SH-SY5Y (cell line): ENCODE measurements around the gene DVL1.

Experiments used
- GATA2 ChIP-seq: IDR thresholded peaks from 2 replicates; pipeline ENCODE4 v1.6.1; 2011; ENCODE audit warnings: mild to moderate bottlenecking, low read depth, low read length
- GATA3 ChIP-seq: IDR thresholded peaks from 2 replicates; pipeline ENCODE4 v1.6.1; 2011; ENCODE audit warnings: low read depth, mild to moderate bottlenecking, low read length, moderate library complexity

DVL1 gene

DNA sequence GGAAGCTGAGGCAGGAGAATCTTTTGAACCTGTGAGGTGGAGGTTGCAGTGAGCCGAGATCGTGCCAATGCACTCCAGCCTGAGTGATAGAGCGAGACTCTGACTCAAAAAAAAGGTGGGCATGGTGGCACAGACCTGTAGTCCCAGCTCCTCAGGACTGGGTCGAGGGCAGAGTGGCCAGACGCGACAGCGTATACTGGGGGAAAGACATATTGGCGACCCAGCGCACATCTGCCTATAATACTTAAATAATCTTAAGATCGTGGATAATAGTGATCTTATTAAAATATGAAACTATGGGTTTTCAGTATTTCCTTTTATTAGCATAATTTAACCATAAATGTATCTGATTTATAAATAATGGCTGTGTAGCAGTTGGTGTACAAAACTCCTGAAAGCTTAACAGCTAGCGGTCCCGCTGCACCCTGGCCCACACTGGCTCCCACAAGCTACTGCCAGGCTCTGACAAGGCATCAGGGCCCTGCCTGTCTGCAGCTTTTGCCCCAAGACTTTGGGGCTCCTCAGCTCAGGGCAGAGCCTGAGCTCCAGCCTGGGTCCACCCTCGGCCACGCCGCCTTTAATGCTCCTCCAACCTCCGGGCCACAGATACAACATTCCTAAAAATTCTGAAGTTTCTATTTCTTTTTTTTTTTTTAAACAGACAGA, 28.5 kb upstream of the DVL1 start:
- TF ChIP-seq GATA2 = no peak
- no peak for TF ChIP-seq GATA3

DNA sequence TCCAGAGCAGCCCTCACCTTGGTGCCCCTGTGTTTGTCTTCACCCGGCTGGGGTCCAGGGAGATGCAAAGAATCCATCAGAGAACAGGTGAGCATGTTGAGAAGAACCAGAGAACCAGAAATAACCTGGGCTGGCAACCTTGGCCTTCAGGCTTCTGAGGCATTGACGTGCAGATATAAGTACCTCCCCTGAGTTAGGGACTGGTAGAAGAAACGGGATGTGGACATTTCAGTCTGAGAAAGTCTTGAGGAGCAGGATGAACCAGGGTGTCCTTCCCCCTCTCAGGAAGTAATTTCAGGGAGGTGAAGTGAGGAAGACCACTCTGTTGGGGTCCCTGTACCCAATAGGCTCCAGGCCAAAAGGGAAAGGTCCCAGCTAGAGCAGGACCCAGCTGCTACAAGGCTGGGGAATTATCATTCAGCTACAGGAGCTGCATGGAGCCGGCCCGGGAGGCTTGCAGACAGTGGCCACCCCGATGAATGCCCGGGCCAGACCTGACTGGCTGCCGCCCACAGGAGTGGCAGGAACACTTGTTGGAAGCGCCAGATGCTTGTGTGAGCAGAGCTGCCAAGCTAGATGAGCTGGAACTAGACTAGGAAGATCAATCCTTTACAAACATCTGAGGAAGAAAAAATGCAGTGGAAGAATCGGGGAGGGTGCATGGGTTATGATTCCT, 27.5 kb upstream of the DVL1 start:
- no peak for TF ChIP-seq GATA2
- TF ChIP-seq GATA3 = no peak

DNA sequence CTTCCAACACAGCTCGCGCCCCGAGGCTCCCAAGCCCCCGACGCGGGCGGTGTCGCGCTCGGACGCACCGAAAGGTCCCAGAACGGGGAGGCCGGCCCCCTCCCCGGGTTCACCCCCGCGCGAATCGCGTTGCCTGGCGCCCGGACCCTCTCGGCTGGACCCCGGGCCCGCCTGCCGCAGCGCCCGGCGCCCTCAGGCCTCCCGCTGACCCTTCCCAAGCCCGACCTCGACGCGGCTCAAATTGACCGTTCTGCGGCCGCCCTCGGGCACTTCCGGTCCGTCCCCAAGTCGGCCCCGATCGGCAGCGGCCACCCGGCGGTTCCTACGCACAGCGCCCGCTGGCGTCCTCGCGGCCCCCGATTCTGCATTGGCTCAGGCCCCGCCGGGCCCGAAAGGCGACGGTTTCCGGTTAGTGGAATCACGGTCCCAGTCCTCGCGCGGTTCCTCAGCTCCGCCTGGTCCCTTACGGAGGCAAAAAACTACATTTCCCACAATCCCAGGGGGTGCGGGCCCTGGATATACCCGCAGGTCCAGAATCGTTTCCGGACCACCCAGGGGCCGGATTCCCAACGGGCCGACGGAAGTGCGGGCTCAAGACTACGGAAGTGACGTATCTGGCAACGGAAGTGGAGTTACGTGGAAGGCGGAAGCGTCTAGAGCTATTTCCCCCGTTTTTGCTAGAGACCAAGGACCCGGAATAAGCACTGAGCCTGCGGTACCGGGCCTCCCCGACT, 25.9 kb upstream of the DVL1 start, which contains the start of gene AURKAIP1:
TSS of gene AURKAIP1 (minus strand) at position 279 of the 734 bp plus-strand sequence. CDS start 451 bp downstream, outside the sequence.
- TF ChIP-seq GATA3 = no peak
- TF ChIP-seq GATA2 = no peak

DNA sequence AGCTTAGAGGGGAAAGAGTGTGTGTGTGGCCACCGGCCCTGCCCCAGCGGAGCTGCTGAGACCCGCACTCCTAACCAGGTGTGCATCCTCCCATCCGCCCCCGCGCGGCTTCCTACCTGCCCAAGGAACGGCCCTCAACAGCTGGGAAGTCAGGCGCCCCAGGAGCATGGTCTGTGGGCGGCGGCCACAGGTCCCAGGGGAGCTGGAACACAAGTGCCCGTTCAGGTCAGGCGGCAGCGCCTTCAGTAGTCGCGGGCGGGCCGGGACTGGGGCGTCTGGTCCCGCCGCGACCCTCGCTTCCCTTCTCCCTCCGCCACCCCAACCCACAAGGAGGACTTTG, 25.3 kb upstream of the DVL1 start:
- TF ChIP-seq GATA2 = no peak
- no peak for TF ChIP-seq GATA3

DNA sequence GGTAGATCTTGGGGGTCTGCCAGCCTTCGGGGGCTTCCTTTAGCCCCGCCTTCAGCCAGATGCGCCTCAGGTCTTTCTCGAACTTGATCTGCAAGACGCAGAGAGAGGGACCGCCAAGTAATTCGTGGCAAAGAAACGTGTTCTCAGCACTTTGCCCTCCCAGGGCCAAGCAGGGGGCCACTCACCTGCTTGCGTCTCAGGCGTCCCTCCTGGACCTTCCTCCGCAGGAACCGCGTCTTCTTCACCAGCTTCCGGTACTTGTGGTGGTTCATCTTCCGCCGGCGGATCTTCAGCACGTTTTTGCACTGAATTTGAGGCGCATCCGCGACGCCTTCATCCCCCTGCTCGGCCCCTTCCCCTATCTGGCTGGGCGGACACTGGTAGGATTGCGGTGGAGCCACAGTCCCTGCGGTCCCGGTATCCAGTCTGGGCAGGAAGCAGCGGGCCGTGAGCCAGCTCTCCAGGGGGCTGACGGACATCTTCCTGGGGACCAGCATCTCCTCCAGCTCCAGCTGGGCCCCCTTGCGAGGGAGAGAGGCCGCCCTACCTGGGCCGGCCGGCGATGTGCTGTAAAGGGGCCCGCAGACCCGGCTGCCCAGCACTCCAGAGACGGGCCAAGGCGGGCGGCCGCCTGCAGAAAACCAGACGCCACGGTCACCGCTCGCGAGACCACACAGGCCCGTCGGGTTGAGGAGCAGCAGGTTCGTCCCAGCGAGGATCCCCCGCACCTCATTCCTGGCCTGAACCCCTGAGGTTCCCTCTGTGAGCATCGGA, 24.8 kb upstream of the DVL1 start:
- no peak for TF ChIP-seq GATA3
- no peak for TF ChIP-seq GATA2

DNA sequence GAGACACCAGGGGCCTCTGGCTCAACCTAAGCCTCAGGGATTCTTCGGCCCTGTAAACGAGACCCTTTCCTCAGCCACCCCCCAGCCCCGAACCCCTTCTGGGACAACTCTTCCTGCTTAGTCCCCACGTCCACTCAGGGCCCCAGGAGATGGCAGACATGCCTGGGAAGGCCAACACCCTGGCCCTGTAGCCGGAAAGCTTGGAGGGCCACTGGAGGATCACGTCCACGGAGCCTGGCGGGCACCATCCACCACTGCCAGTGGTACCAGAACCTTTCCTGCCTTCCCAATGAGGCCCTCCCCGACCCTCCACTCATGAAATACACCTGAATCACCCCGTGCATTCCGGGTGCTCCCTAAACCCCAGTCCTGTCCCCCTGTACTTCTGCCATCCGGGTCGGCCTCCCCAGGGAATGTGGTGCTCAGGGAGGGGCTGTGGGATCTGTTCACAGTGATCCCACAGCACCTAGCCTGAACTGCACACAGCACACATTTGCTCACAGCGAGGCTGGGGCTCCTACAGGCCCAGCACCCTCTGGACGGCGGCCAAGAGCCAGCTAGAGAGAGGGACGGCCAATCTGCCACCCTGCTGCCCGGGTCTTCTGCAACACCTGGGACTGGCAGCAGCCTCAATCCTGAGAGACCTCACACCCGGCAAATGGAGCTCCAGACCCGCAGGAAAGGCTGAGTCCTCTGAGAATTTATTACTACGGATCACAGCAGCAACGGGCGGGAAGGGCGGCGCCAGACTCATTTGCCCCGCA, 24.0 kb upstream of the DVL1 start:
- TF ChIP-seq GATA3 = no peak
- no peak for TF ChIP-seq GATA2

DNA sequence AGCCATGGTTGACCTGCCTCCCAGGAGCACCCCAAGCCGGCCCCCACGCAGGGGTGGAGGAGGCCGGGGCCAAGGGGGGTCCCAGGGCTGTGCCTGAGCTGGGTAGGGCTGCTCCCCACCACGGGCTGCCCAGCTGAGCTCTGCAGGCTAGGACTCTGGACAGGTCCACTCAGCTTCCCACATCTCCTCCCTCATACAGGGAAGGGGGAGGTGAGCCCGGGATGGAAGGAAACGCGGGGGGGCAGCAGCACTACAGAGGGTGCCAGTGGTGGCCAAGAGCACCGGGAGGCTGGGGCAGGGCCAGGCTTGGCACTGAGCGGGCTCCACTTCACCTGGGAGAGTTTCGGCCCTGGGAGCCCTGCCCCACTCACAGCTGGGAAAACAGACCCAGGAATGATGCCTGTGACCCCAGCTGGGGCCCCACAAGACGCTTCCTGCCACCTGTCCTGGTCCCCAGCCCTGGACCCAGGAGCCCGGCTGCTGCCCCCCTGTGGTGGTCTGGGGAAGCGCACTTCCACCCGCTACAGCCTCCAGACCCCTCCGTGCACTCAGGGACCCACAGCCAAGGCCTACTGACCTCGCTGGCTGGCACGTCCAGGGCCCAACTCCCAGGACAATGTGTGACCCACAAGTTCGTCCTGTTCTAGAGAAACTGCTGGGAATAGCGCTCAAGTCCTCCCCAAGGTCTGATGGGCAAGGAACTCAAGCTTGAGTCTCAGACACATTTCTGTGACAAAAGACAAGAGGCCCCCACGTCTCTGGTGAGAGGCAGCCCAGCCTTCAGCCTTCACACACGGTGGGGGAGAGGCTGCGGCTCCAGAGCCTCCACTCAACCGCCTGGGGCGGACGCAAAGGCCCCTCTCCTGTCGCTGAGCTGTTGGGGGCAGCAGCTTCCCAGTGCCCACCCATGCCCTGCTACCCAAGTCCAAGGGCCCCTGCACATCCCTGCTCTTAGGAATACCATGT, 22.8 kb upstream of the DVL1 start:
- no peak for TF ChIP-seq GATA2
- TF ChIP-seq GATA3 = no peak

DNA sequence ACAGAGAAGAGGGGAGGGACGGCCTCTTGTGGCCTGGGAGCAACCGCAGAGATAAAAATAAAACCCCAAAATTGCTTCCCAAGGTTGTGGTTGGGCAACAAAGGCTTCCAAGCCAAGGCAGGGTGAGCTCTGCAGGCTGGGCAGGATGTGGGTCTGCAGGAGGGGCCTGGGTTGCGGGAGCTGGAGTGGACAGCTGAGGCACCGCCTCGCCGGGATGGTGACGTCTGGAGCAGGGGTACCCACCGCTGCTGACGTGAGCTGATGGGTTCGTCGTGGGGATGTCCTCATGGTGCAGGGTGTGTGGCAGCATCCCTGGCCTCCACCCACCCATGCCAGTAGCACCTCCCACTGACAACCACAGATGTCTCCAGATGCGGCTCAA, 22.1 kb upstream of the DVL1 start:
- TF ChIP-seq GATA2 = no peak
- TF ChIP-seq GATA3 = no peak

DNA sequence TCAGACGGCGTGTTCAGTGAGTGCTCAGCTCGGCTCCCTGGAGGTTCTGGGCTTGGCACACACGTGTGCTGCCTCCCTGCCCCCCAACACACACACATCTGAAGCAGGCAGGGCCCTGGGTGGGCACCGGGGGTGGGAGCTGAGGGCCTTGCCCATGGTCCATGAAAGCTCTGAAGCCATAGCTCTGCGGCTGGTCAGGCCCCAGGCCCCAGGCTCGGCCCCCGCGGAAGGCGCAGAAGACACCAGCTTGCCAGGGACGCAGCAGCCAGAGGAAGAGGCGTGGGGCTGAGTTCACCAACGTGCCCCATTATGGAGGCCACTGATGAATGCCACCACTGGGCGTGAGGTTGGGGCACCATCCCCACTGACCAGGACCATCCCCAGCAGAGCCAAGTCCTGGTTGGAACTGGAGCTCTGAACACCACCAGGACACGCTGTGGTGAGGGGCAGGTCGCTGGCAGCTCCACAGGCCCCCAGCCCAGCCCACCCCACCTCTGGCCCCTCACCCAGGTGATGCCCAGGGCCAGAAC, 21.6 kb upstream of the DVL1 start:
- TF ChIP-seq GATA3 (no peak), GATA2 (no peak)

DNA sequence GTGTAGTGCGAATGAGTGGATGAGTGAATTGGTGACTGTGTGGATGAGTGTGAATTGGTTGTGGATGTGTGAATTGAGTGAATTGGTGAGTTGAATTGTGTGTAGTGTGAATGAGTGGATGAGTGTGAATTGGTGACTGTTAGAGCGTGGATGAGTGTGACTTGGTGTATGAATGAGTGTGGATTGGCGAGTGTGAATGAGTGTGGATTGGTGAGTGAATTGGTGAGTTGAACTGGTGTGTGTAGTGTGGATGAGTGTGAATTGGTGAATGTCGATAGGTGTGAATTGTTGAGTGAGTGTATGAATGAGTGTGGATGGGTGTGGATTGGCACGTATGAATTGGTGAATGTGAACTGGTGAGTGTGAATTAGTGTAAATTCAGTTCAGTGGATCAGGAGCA, 18.1 kb upstream of the DVL1 start:
- no peak for TF ChIP-seq GATA3
- TF ChIP-seq GATA2 = no peak

DNA sequence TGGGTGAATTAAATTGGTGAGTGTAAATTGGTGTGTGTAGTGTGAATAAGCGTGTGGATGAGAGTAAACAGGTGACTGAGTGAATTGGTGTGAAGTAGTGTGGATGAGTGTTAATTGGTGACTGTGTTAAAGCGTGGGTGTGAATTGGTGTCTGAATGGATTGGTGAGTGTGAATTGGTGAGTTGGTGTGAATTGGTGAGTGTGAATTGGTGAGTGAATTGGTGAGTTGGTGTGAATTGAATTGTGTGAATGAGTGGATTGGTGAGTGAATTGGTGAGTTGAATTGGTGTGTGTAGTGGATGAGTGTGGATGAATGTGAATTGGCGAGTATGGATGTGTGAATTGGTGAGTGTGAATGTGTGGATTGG, 17.5 kb upstream of the DVL1 start:
- TF ChIP-seq GATA2 (no peak), GATA3 (no peak)
